ENCODE results near the gene FRMD3. TPM values are rescaled to one million over a fixed set of nuclear protein-coding genes. Genes with fewer than 3 reads are reported as not detected.

FRMD3 gene
- total RNA-seq, 1 donor from 2014 or later = 1.9 TPM

DNA sequence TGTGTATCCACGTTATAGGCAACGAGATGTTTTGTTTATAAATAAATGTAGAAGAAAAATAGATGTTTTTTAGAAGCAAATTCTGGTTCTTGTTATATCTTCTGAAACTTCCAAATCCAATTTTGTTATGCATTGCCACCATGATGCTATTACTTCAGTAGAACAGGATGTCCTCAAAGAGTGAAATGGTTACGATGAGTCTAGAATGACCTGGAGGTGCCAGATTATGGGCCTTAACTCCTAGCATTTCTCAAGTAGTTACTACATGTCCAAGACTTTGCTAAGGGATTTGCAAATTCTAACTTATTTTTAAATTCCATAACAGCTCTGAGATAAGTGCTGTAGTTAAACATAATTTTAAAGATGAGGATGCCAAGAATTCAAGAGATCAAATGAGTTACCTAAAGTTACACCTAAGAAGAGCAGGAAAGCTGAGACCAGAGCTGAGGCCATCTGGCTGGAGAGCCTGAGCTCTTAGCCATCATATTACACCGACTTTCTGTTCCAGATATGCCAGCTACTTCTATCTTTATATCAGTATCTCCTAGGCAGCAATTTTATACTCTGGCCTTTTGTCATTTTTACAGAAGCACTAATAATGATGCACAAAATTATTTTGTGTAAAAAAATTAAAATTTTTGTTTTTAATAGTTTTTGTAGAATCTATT, 302.0 kb downstream of the FRMD3 start:
- H3K4me2 ChIP-seq = no peak overlapping the region

DNA sequence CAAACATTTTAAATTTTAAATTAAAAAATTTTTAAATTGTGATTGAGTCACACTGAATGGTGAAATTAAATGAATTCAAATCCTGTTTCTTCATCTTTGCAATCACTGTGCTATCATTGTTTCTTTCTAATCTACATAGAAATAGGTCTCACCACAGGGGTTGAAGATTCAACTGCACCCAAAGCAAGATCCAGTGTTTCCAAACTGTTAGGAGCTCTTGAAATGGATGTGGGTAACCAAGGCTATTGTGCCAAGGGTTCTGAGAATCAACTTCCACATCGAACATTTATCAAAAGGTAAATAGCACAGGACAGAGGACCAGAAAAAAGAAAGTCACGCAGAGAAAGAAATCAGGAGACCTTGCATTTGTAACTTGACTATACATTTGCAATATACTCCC, 302.7 kb downstream of the FRMD3 start:
- DNase-seq (ENCODE audit: low spot score) = no peak
- no peaks in the 10 kb centered on the region for H4K20me1 ChIP-seq (ENCODE audit: low read depth)
- Mint-ChIP-seq H3K27me3 (ENCODE audit: insufficient read depth, low read depth) (peaks cover 3% of the 10 kb centered on the region), H3K4me1 (peaks cover 4% of the 10 kb centered on the region), H3K4me3 (no peak overlapping the region), H3K36me3 (no peaks in the 10 kb centered on the region), H3K27ac (no peak overlapping the region), H3K9me3 (peaks cover 6% of the 10 kb centered on the region)
- no peaks in the 10 kb centered on the region for H3K9me3 ChIP-seq (ENCODE audit: low read depth)
- peaks cover 11% of the 10 kb centered on the region for H3K4me1 ChIP-seq
- H2AFZ ChIP-seq (replicated peaks) = no peak overlapping the region
- no peak overlapping the region for H3K27ac ChIP-seq
- peaks cover 3% of the 10 kb centered on the region for H3F3A ChIP-seq (ENCODE audit: low read depth)
- TF ChIP-seq CTCF (IDR thresholded peaks at IDR 0.05) (no peak), EZH2 (IDR thresholded peaks at IDR 0.05) (no peak), EZH2phosphoT487 (IDR thresholded peaks at IDR 0.05) (no peak)
- H3K36me3 ChIP-seq = no peaks in the 10 kb centered on the region
- H3K4me2 ChIP-seq = no peak overlapping the region
- no peaks in the 10 kb centered on the region for H3K27me3 ChIP-seq
- H3K9ac ChIP-seq = no peak overlapping the region
- no peaks in the 10 kb centered on the region for H3K79me2 ChIP-seq (ENCODE audit: low read depth)
- no peak overlapping the region for H3K4me3 ChIP-seq

More for the DNA sequence above, 302.0 kb downstream of the FRMD3 start:
- H3K9me3 Mint-ChIP-seq = peaks cover 2% of the 10 kb centered on the region
- Histone ChIP-seq H4K20me1 (ENCODE audit: low read depth) (no peaks in the 10 kb centered on the region), H3K79me2 (ENCODE audit: low read depth) (no peaks in the 10 kb centered on the region), H3K9ac (no peak overlapping the region), H3K36me3 (no peaks in the 10 kb centered on the region), H3K27me3 (no peaks in the 10 kb centered on the region), H3K9me3 (ENCODE audit: low read depth) (no peaks in the 10 kb centered on the region), H3K4me3 (no peak overlapping the region), H3K27ac (no peak overlapping the region), H3K4me1 (peaks cover 11% of the 10 kb centered on the region), H3F3A (ENCODE audit: low read depth) (peaks cover 3% of the 10 kb centered on the region), H2AFZ (replicated peaks) (no peak overlapping the region)
- H3K4me1 Mint-ChIP-seq = peaks cover 4% of the 10 kb centered on the region
- H3K36me3 Mint-ChIP-seq = no peaks in the 10 kb centered on the region
- no peak overlapping the region for H3K4me3 Mint-ChIP-seq
- peaks cover 3% of the 10 kb centered on the region for H3K27me3 Mint-ChIP-seq (ENCODE audit: insufficient read depth, low read depth)
- no peak for DNase-seq (ENCODE audit: low spot score)
- H3K27ac Mint-ChIP-seq = no peak overlapping the region
- TF ChIP-seq EZH2 (IDR thresholded peaks at IDR 0.05) (no peak), CTCF (IDR thresholded peaks at IDR 0.05) (no peak), EZH2phosphoT487 (IDR thresholded peaks at IDR 0.05) (no peak)

- Mint-ChIP-seq H3K9me3 (peaks cover 12% of the 10 kb centered on the region), H3K4me3 (no peak overlapping the region), H3K4me1 (peaks cover 2% of the 10 kb centered on the region), H3K36me3 (no peaks in the 10 kb centered on the region), H3K27ac (no peak overlapping the region), H3K27me3 (ENCODE audit: insufficient read depth, low read depth) (peaks cover 3% of the 10 kb centered on the region)
- Histone ChIP-seq H3K36me3 (no peaks in the 10 kb centered on the region), H3F3A (ENCODE audit: low read depth) (peaks cover 3% of the 10 kb centered on the region), H3K4me3 (no peak overlapping the region), H4K20me1 (ENCODE audit: low read depth) (no peaks in the 10 kb centered on the region), H3K9me3 (ENCODE audit: low read depth) (no peaks in the 10 kb centered on the region), H3K4me1 (peaks cover 11% of the 10 kb centered on the region), H3K27ac (no peak overlapping the region), H2AFZ (replicated peaks) (no peak overlapping the region), H3K79me2 (ENCODE audit: low read depth) (no peaks in the 10 kb centered on the region), H3K4me2 (no peak overlapping the region), H3K27me3 (no peaks in the 10 kb centered on the region), H3K9ac (no peak overlapping the region)
- no peak for DNase-seq (ENCODE audit: low spot score)
- TF ChIP-seq CTCF (IDR thresholded peaks at IDR 0.05) (no peak), EZH2 (IDR thresholded peaks at IDR 0.05) (no peak), EZH2phosphoT487 (IDR thresholded peaks at IDR 0.05) (no peak)
Observed at GRCh38 chr9:83234541-83234940, 303.7 kb downstream of the FRMD3 start.
